ENCODE results near the gene CUX1.
"Not testable (repeated sequence)": the region's sequence is repeated elsewhere in the genome, so short reads cannot be mapped to it uniquely, and the experiment has no call there.

Gene CUX1

GRCh38 chr7:101787864-101788263, 29.6 kb upstream of the CUX1 start:
- no peaks in the 10 kb centered on the region for H3K9me3 ChIP-seq (ENCODE audit: severe bottlenecking)
- ATAC-seq (ENCODE audit: low read depth) = no peak
- no peak overlapping the region for H3K4me3 ChIP-seq (ENCODE audit: severe bottlenecking)
- DNase-seq (ENCODE audit: low spot score) = no peak
- TF ChIP-seq, protein P1, sequence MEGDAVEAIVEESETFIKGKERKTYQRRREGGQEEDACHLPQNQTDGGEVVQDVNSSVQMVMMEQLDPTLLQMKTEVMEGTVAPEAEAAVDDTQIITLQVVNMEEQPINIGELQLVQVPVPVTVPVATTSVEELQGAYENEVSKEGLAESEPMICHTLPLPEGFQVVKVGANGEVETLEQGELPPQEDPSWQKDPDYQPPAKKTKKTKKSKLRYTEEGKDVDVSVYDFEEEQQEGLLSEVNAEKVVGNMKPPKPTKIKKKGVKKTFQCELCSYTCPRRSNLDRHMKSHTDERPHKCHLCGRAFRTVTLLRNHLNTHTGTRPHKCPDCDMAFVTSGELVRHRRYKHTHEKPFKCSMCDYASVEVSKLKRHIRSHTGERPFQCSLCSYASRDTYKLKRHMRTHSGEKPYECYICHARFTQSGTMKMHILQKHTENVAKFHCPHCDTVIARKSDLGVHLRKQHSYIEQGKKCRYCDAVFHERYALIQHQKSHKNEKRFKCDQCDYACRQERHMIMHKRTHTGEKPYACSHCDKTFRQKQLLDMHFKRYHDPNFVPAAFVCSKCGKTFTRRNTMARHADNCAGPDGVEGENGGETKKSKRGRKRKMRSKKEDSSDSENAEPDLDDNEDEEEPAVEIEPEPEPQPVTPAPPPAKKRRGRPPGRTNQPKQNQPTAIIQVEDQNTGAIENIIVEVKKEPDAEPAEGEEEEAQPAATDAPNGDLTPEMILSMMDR (IDR thresholded peaks at IDR 0.05; ENCODE audit: poor library complexity, severe bottlenecking) = no peak
- H3K27me3 ChIP-seq (ENCODE audit: insufficient read depth, poor library complexity, severe bottlenecking) = no peaks in the 10 kb centered on the region
- no peaks in the 10 kb centered on the region for H3K36me3 ChIP-seq (ENCODE audit: low read depth)
- no peaks in the 10 kb centered on the region for H3K4me1 ChIP-seq (ENCODE audit: insufficient read depth, poor library complexity, severe bottlenecking)
- no peak overlapping the region for H3K27ac ChIP-seq (ENCODE audit: poor library complexity, severe bottlenecking)

GRCh38 chr7:101788517-101788916, 28.9 kb upstream of the CUX1 start:
- TF ChIP-seq, protein P1 (IDR thresholded peaks at IDR 0.05; ENCODE audit: poor library complexity, severe bottlenecking) = no peak
- H3K36me3 ChIP-seq (ENCODE audit: low read depth) = no peaks in the 10 kb centered on the region
- H3K4me3 ChIP-seq (ENCODE audit: severe bottlenecking) = no peak overlapping the region
- ATAC-seq (ENCODE audit: low read depth) (no peak), DNase-seq (ENCODE audit: low spot score) (no peak)
- no peaks in the 10 kb centered on the region for H3K4me1 ChIP-seq (ENCODE audit: insufficient read depth, poor library complexity, severe bottlenecking)
- no peaks in the 10 kb centered on the region for H3K27me3 ChIP-seq (ENCODE audit: insufficient read depth, poor library complexity, severe bottlenecking)
- no peak overlapping the region for H3K27ac ChIP-seq (ENCODE audit: poor library complexity, severe bottlenecking)
- no peaks in the 10 kb centered on the region for H3K9me3 ChIP-seq (ENCODE audit: severe bottlenecking)

DNA sequence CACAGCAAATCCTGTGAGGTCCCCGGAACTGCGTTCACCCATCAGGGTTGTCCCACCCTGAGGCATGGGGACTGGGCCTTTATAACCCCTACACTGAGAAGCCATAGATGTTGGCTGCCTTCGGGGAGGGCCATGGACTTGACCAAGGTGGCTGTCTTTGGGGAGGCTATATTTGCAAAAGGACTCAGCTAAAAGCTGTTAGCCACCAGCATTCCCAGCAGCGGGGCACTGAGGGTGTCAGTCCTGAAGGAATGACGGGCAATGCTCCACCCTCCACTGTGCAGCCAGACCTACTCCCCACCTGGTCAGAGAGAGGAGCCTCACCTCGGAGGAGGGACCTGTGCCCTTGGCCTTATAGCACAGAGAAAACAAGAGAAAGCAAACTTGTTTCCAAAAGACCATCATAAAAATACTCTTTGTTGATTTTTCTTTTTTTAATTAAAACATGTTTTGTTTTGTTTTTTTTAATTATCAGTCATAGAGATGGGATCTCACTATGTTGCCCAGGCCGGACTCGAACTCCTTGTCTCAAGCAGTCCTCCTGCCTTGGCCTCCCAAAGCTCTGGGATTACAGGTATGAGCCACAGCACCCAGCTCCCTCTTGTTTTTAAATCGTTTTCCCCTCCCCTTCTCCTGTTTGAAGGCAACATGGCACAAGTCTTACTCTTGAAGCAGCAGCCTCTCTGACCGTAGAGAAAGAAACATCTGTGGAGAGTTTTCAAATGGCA, 26.7 kb upstream of the CUX1 start:
- Histone ChIP-seq H3K36me3 (ENCODE audit: low read depth) (no peaks in the 10 kb centered on the region), H3K27me3 (ENCODE audit: insufficient read depth, poor library complexity, severe bottlenecking) (no peaks in the 10 kb centered on the region), H3K9me3 (ENCODE audit: severe bottlenecking) (no peaks in the 10 kb centered on the region), H3K4me1 (ENCODE audit: insufficient read depth, poor library complexity, severe bottlenecking) (no peaks in the 10 kb centered on the region), H3K27ac (ENCODE audit: poor library complexity, severe bottlenecking) (peak overlapping the region; percentile 77), H3K4me3 (ENCODE audit: severe bottlenecking) (no peak overlapping the region)
- DNase-seq (ENCODE audit: low spot score) = no peak
- TF ChIP-seq, protein P1 (IDR thresholded peaks at IDR 0.05; ENCODE audit: poor library complexity, severe bottlenecking) = no peak
- no peak for ATAC-seq (ENCODE audit: low read depth)

GRCh38 chr7:101792051-101792681, 25.3 kb upstream of the CUX1 start:
- ATAC-seq (ENCODE audit: low read depth) (peak; percentile 99), DNase-seq (ENCODE audit: low spot score) (peak; percentile 78)
- Histone ChIP-seq H3K36me3 (ENCODE audit: low read depth) (no peaks in the 10 kb centered on the region), H3K27me3 (ENCODE audit: insufficient read depth, poor library complexity, severe bottlenecking) (no peaks in the 10 kb centered on the region), H3K9me3 (ENCODE audit: severe bottlenecking) (no peaks in the 10 kb centered on the region), H3K4me3 (ENCODE audit: severe bottlenecking) (no peak overlapping the region), H3K27ac (ENCODE audit: poor library complexity, severe bottlenecking) (peak overlapping the region; percentile 77), H3K4me1 (ENCODE audit: insufficient read depth, poor library complexity, severe bottlenecking) (no peaks in the 10 kb centered on the region)
- TF ChIP-seq, protein P1 (IDR thresholded peaks at IDR 0.05; ENCODE audit: poor library complexity, severe bottlenecking) = no peak

GRCh38 chr7:101792682-101793071, 24.7 kb upstream of the CUX1 start:
- not testable (repeated sequence) for ATAC-seq (ENCODE audit: low read depth)

More at GRCh38 chr7:101792682-101793071, 24.7 kb upstream of the CUX1 start:
- DNase-seq (ENCODE audit: low spot score); H3K4me1 ChIP-seq (ENCODE audit: insufficient read depth, poor library complexity, severe bottlenecking); H3K4me3 ChIP-seq (ENCODE audit: severe bottlenecking); H3K9me3 ChIP-seq (ENCODE audit: severe bottlenecking); H3K36me3 ChIP-seq (ENCODE audit: low read depth); H3K27me3 ChIP-seq (ENCODE audit: insufficient read depth, poor library complexity, severe bottlenecking): not testable (repeated sequence)
- peak overlapping the region; percentile 77 for H3K27ac ChIP-seq (ENCODE audit: poor library complexity, severe bottlenecking)

Measured in RWPE2 (cell line).